HCT116 (cell line): ENCODE measurements around the gene RANBP17. TPM values are rescaled to one million over a fixed set of nuclear protein-coding genes. Genes with fewer than 3 reads are reported as not detected.

Experiments used
- ATAC-seq: fragments of 200-7000 bp; cut with Tn5 transposase; 2 replicates; pipeline ENCODE4 v1.9.1; 2020; ENCODE audit warnings: mild to moderate bottlenecking, moderate library complexity
- BruUV-seq: library from RNA; stranded (reverse); fragments of 400-500 nt; replicated peaks from 2 replicates; lab custom pipeline; 2021; lab: Mats Ljungman, UMichigan
- CTCF ChIA-PET: fragments of 300-600 bp; sonication (Branson Sonifier 250); formaldehyde crosslinking; loops from one replicate; lab custom pipeline; 2021; ENCODE audit warnings: antibody characterized with exemption; lab: Charles Lee
- POLR2A ChIA-PET: fragments of 300-600, 350-600 bp; sonication (Branson Sonifier 250); formaldehyde crosslinking; loops from one replicate; lab custom pipeline; 2021; ENCODE audit warnings: antibody characterized with exemption; lab: Charles Lee
- RAD21 ChIA-PET, 2 experiments: fragments of 300-600 bp; sonication (Branson Sonifier 250); formaldehyde crosslinking; loops; one replicate each; lab custom pipeline; 2023; ENCODE audit warnings: low total read pairs in 2 of 2; ENCODE audit not compliant: uncharacterized antibody in 2 of 2, unreplicated experiment in 2 of 2, low non-redundant PET in 1 of 2; lab: Charles Lee
- DNase-seq: peaks from one replicate; pipeline ENCODE4 v3.0.0-alpha.2; 2010; ENCODE audit warnings: low read depth, low spot score
- H2AFZ ChIP-seq: fragments of 200-600 bp; shearing (Covaris generic), sonication (generic); 2 replicates; pipeline ENCODE4 v1.6.1; 2017; ENCODE audit warnings: low read depth, mixed run types, mixed read lengths, antibody characterized with exemption, low read length; ENCODE audit not compliant: poor library complexity, severe bottlenecking
- H3K27ac ChIP-seq: 2 replicates; pipeline ENCODE4 v1.5.1; 2012; ENCODE audit warnings: low read depth, low read length
- H3K27me3 ChIP-seq: fragments of 200-600 bp; sonication (generic); 2 replicates; pipeline ENCODE4 v1.6.1; 2016; ENCODE audit warnings: mixed run types, low read length, mixed read lengths; ENCODE audit not compliant: insufficient read depth
- H3K36me3 ChIP-seq, 2 experiments: fragments of 200-500 bp in 1 of 2; fragments of 200-600 bp in 1 of 2; sonication (Bioruptor generic) in 1 of 2; sonication (generic) in 1 of 2; 2 replicates each; pipeline versions ENCODE4 v1.5.1 to v1.6.1; 2014 to 2016; ENCODE audit warnings: low read length in 2 of 2, inconsistent platforms in 1 of 2, mixed read lengths in 1 of 2, mixed run types in 1 of 2; ENCODE audit not compliant: insufficient read depth in 2 of 2, control insufficient read depth in 1 of 2
- H3K4me1 ChIP-seq, 2 experiments: fragments of 200-600 bp in 1 of 2; sonication (generic) in 1 of 2; 2 replicates each; pipeline versions ENCODE4 v1.5.1 to v1.6.1; 2012 to 2017; ENCODE audit warnings: low read length in 2 of 2, inconsistent platforms in 1 of 2, mild to moderate bottlenecking in 1 of 2, mixed read lengths in 1 of 2, mixed run types in 1 of 2, moderate library complexity in 1 of 2; ENCODE audit not compliant: insufficient read depth in 2 of 2, control insufficient read depth in 1 of 2
- H3K4me2 ChIP-seq: fragments of 200-600 bp; sonication (generic); 2 replicates; pipeline ENCODE4 v1.6.1; 2017; ENCODE audit warnings: mixed run types, low read length, mixed read lengths
- H3K4me3 ChIP-seq, 2 experiments: fragments of 200-600 bp in 1 of 2; sonication (generic) in 1 of 2; replicated peaks in 1 of 2; 2 replicates each; pipeline ENCODE4 v1.5.1; 2011 to 2016; ENCODE audit warnings: low read length in 2 of 2, control low read depth in 1 of 2, low read depth in 1 of 2, mild to moderate bottlenecking in 1 of 2, mixed read lengths in 1 of 2, mixed run types in 1 of 2
- H3K79me2 ChIP-seq: fragments of 200-600 bp; sonication (generic); 2 replicates; pipeline ENCODE4 v1.6.1; 2017; ENCODE audit warnings: mild to moderate bottlenecking, mixed run types, low read length, moderate library complexity, mixed read lengths; ENCODE audit not compliant: insufficient read depth
- H3K9ac ChIP-seq: fragments of 200-600 bp; sonication (generic); 2 replicates; pipeline ENCODE4 v1.6.1; 2016; ENCODE audit warnings: low read length, mixed read lengths
- H3K9me2 ChIP-seq: fragments of 200-600 bp; sonication (generic), shearing (Covaris generic); 2 replicates; pipeline ENCODE4 v1.6.1; 2017; ENCODE audit warnings: mixed run types, mild to moderate bottlenecking, moderate library complexity; ENCODE audit not compliant: insufficient read depth
- H3K9me3 ChIP-seq, 2 experiments: fragments of 200-500 bp in 1 of 2; fragments of 200-600 bp in 1 of 2; sonication (Bioruptor generic) in 1 of 2; sonication (generic) in 1 of 2; 2 replicates each; pipeline ENCODE4 v1.6.1; 2014 to 2017; ENCODE audit warnings: low read length in 2 of 2, mixed read lengths in 2 of 2, inconsistent platforms in 1 of 2, low read depth in 1 of 2, mild to moderate bottlenecking in 1 of 2, mixed run types in 1 of 2, moderate library complexity in 1 of 2; ENCODE audit not compliant: control insufficient read depth in 1 of 2, insufficient read depth in 1 of 2
- H4K20me1 ChIP-seq: fragments of 200-600 bp; sonication (generic), shearing (Covaris generic); 2 replicates; pipeline ENCODE4 v1.6.1; 2017; ENCODE audit warnings: mixed run types, mild to moderate bottlenecking, moderate library complexity; ENCODE audit not compliant: insufficient read depth
- CTCF ChIP-seq, 3 experiments: fragments of 200-600 bp in 1 of 3; sonication (generic) in 1 of 3; IDR thresholded peaks in 2 of 3; conservative IDR thresholded peaks in 1 of 3; 2 replicates each; pipeline ENCODE4 v1.5.1; 2012 to 2017; ENCODE audit warnings: low read depth in 2 of 3, low read length in 2 of 3, antibody characterized with exemption in 1 of 3, borderline replicate concordance in 1 of 3, control low read depth in 1 of 3, mild to moderate bottlenecking in 1 of 3, mixed read lengths in 1 of 3, mixed run types in 1 of 3, moderate library complexity in 1 of 3; ENCODE audit not compliant: insufficient read depth in 1 of 3
- EGR1 ChIP-seq: IDR thresholded peaks from 2 replicates; pipeline ENCODE4 v1.6.1; 2012; ENCODE audit warnings: low read depth
- EZH2phosphoT487 ChIP-seq: fragments of 200-600 bp; IDR thresholded peaks from 2 replicates; pipeline ENCODE4 v1.6.1; 2018; ENCODE audit warnings: antibody characterized with exemption, borderline replicate concordance
- RAD21 ChIP-seq: IDR thresholded peaks from 2 replicates; pipeline ENCODE4 v1.6.1; 2012; ENCODE audit warnings: low read depth, mild to moderate bottlenecking
- SP1 ChIP-seq: IDR thresholded peaks from 2 replicates; pipeline ENCODE4 v1.6.1; 2012; ENCODE audit warnings: low read depth
- ZBTB33 ChIP-seq: IDR thresholded peaks from 2 replicates; pipeline ENCODE4 v1.6.1; 2011; ENCODE audit warnings: mild to moderate bottlenecking, low read length, moderate library complexity; ENCODE audit not compliant: insufficient replicate concordance; ENCODE audit errors: extremely low read depth
- ZFX ChIP-seq: fragments of 450-650 bp; IDR thresholded peaks from 2 replicates; pipeline ENCODE4 v1.6.1; 2017
- intact Hi-C: fragments of 100-400 bp; cut with micrococcal nuclease; formaldehyde crosslinking; loops from 2 replicates; pipeline ENCODE4 v1.10.0; 2022
- total RNA-seq: library from RNA; stranded (reverse); gene quantifications from one replicate; pipeline ENCODE4 v1.2.1, GENCODE V29; 2021; ENCODE audit not compliant: unreplicated experiment

The RANBP17 gene
- total RNA-seq, 1 experiment from 2014 or later = 18.2 TPM

- TF ChIP-seq CTCF (IDR thresholded peaks at IDR 0.05 in 2 of 3, conservative IDR thresholded peaks at IDR 0.05 in 1 of 3; ENCODE audit: borderline replicate concordance in 1 of 3, insufficient read depth in 1 of 3, low read depth in 2 of 3, low read length in 2 of 3) = no peak
- no peak for TF ChIP-seq ZBTB33
- no peak for TF ChIP-seq EGR1
Observed at GRCh38 chr5:171010086-171010485, 148.3 kb downstream of the RANBP17 start (continued).

GRCh38 chr5:171010816-171011215, 149.0 kb downstream of the RANBP17 start:
- RAD21 ChIA-PET = no interaction called here
- H3K4me2 ChIP-seq = no peak overlapping the region
- intact Hi-C loops = no loop called here
- H3K9me3 ChIP-seq = no peaks in the 10 kb centered on the region
- no peaks in the 10 kb centered on the region; the same call in 1 of the 2 replicates for H3K9me2 ChIP-seq
- H4K20me1 ChIP-seq = 0 out of 2 replicates have a peak, but pooled peaks cover 5% of the 10 kb centered on the region
- H3K4me1 ChIP-seq = no peaks in the 10 kb centered on the region
- BruUV-seq = no TSS peak
- no peak overlapping the region for H2AFZ ChIP-seq
- H3K4me3 ChIP-seq = no peak overlapping the region
- TF ChIP-seq EZH2phosphoT487 (no peak), ZFX (no peak), SP1 (no peak), RAD21 (no peak)
- no peaks in the 10 kb centered on the region for H3K79me2 ChIP-seq
- CTCF ChIA-PET = no interaction called here
- H3K27me3 ChIP-seq = no peaks in the 10 kb centered on the region
- no peak overlapping the region for H3K9ac ChIP-seq
- POLR2A ChIA-PET = no interaction called here
- no peaks in the 10 kb centered on the region for H3K36me3 ChIP-seq
- ATAC-seq (no peak), DNase-seq (no peak)
- H3K27ac ChIP-seq = no peak overlapping the region
